IMR-90 (cell line): ENCODE data around the gene ATXN10. TPM values are rescaled to one million over a fixed set of nuclear protein-coding genes. Genes with fewer than 3 reads are reported as not detected.

Experiments used
- ATAC-seq: fragments of 200-7000 bp; cut with Tn5 transposase; 2 replicates; pipeline ENCODE4 v1.9.1; 2020; ENCODE audit warnings: low read depth, mild to moderate bottlenecking, moderate library complexity
- BruUV-seq: library from RNA; stranded (reverse); fragments of 400-500 nt; replicated peaks from 2 replicates; lab custom pipeline; 2021; lab: Mats Ljungman, UMichigan
- CTCF ChIA-PET: fragments of 300-600 bp; formaldehyde crosslinking; extraction: SDS; loops from one replicate; lab custom pipeline; 2021; ENCODE audit warnings: antibody characterized with exemption; lab: Yijun Ruan, JAX
- POLR2A ChIA-PET: fragments of 300-600 bp; sonication (Branson Sonifier 250); formaldehyde crosslinking; loops from one replicate; lab custom pipeline; 2022; ENCODE audit warnings: antibody characterized with exemption; ENCODE audit not compliant: unreplicated experiment; lab: Charles Lee
- DNase-seq: peaks from one replicate; pipeline ENCODE4 v3.0.0; 2013
- H2AFZ ChIP-seq: replicated peaks from 2 replicates; pipeline ENCODE3; 2013; ENCODE audit warnings: low read length, mild to moderate bottlenecking; ENCODE audit not compliant: poor library complexity
- H2AK5ac ChIP-seq: 2 replicates; pipeline ENCODE4 v1.6.1; 2013; ENCODE audit warnings: low read depth, low read length, inconsistent platforms
- H2AK9ac ChIP-seq: replicated peaks from 2 replicates; pipeline ENCODE3; 2013; ENCODE audit warnings: mild to moderate bottlenecking, low read depth, low read length, moderate library complexity; ENCODE audit not compliant: poor library complexity
- H2BK120ac ChIP-seq: 2 replicates; pipeline ENCODE4 v1.6.1; 2013; ENCODE audit warnings: low read depth, low read length, inconsistent platforms
- H2BK15ac ChIP-seq: 3 replicates; pipeline ENCODE4 v1.6.1; 2013; ENCODE audit warnings: low read depth, low read length, inconsistent platforms
- H2BK20ac ChIP-seq: 2 replicates; pipeline ENCODE4 v1.6.1; 2013; ENCODE audit warnings: low read depth, mild to moderate bottlenecking, inconsistent platforms, low read length, moderate library complexity
- H2BK5ac ChIP-seq: 2 replicates; pipeline ENCODE4 v1.6.1; 2013; ENCODE audit warnings: mild to moderate bottlenecking, low read depth, low read length, inconsistent platforms; ENCODE audit not compliant: poor library complexity, severe bottlenecking
- H3K14ac ChIP-seq: replicated peaks from 2 replicates; pipeline ENCODE4 v1.6.1; 2013; ENCODE audit warnings: low read depth, low read length, inconsistent platforms
- H3K18ac ChIP-seq: 2 replicates; pipeline ENCODE4 v1.6.1; 2013; ENCODE audit warnings: low read depth, low read length, control low read depth
- H3K23ac ChIP-seq: 2 replicates; pipeline ENCODE4 v1.6.1; 2013; ENCODE audit warnings: low read depth, low read length, inconsistent platforms
- H3K27ac ChIP-seq: 2 replicates; pipeline ENCODE4 v1.5.1; 2013; ENCODE audit warnings: mild to moderate bottlenecking, control low read depth, low read length; ENCODE audit not compliant: insufficient read depth
- H3K27me3 ChIP-seq: 2 replicates; pipeline ENCODE4 v1.6.1; 2013; ENCODE audit warnings: low read length; ENCODE audit not compliant: control insufficient read depth, insufficient read depth
- H3K36me3 ChIP-seq: 2 replicates; pipeline ENCODE4 v1.6.1; 2013; ENCODE audit warnings: low read length, mixed read lengths; ENCODE audit not compliant: control insufficient read depth, insufficient read depth
- H3K4ac ChIP-seq: 2 replicates; pipeline ENCODE4 v1.6.1; 2013; ENCODE audit warnings: low read depth, low read length, inconsistent platforms
- H3K4me1 ChIP-seq: 2 replicates; pipeline ENCODE4 v1.6.1; 2013; ENCODE audit warnings: low read length, mixed read lengths; ENCODE audit not compliant: control insufficient read depth, insufficient read depth
- H3K4me2 ChIP-seq: 2 replicates; pipeline ENCODE4 v1.6.1; 2013; ENCODE audit warnings: low read depth, mild to moderate bottlenecking, control low read depth, low read length, moderate library complexity
- H3K4me3 ChIP-seq: 2 replicates; pipeline ENCODE4 v1.5.1; 2013; ENCODE audit warnings: low read depth, mild to moderate bottlenecking, control low read depth, low read length, moderate library complexity; ENCODE audit not compliant: insufficient read depth
- H3K56ac ChIP-seq: 2 replicates; pipeline ENCODE4 v1.6.1; 2013; ENCODE audit warnings: low read length, inconsistent platforms; ENCODE audit not compliant: insufficient read depth; ENCODE audit errors: extremely low read depth
- H3K79me1 ChIP-seq, 2 experiments: 2 replicates each; pipeline ENCODE4 v1.6.1; 2013; ENCODE audit warnings: low read length in 2 of 2, inconsistent platforms in 1 of 2, low read depth in 1 of 2
- H3K9ac ChIP-seq: 2 replicates; pipeline ENCODE4 v1.6.1; 2013; ENCODE audit warnings: low read depth, low read length, control low read depth
- H3K9me1 ChIP-seq: 2 replicates; pipeline ENCODE4 v1.6.1; 2013; ENCODE audit warnings: low read length, inconsistent platforms; ENCODE audit not compliant: insufficient read depth
- H3K9me3 ChIP-seq: 2 replicates; pipeline ENCODE4 v1.6.1; 2013; ENCODE audit warnings: low read length; ENCODE audit not compliant: control insufficient read depth, insufficient read depth
- H4K20me1 ChIP-seq: 2 replicates; pipeline ENCODE4 v1.6.1; 2013; ENCODE audit warnings: low read length, inconsistent platforms; ENCODE audit not compliant: insufficient read depth
- H4K5ac ChIP-seq: 2 replicates; pipeline ENCODE4 v1.6.1; 2013; ENCODE audit warnings: mild to moderate bottlenecking, low read depth, low read length, control low read depth
- H4K8ac ChIP-seq, 2 experiments: 2 replicates each; pipeline ENCODE4 v1.6.1; 2013; ENCODE audit warnings: low read depth in 2 of 2, low read length in 2 of 2, control low read depth in 1 of 2, inconsistent platforms in 1 of 2
- H4K91ac ChIP-seq: 2 replicates; pipeline ENCODE4 v1.6.1; 2013; ENCODE audit warnings: low read depth, low read length, inconsistent platforms; ENCODE audit not compliant: insufficient read depth
- BHLHE40 ChIP-seq: fragments of 150-350 bp; IDR thresholded peaks from 2 replicates; pipeline ENCODE4 v1.6.1; 2016; ENCODE audit warnings: mild to moderate bottlenecking, low read depth, low read length
- CEBPB ChIP-seq: IDR thresholded peaks from 2 replicates; pipeline ENCODE4 v1.6.1; 2012; ENCODE audit warnings: low read depth, low read length, improper control_type of control experiment
- CHD1 ChIP-seq: IDR thresholded peaks from 2 replicates; pipeline ENCODE4 v1.6.1; 2012; ENCODE audit warnings: low read depth, low read length, improper control_type of control experiment
- CTCF ChIP-seq: conservative IDR thresholded peaks from 2 replicates; pipeline ENCODE4 v1.5.1; 2012; ENCODE audit warnings: mild to moderate bottlenecking, low read depth, low read length, improper control_type of control experiment
- ELK1 ChIP-seq: fragments of 150-350 bp; IDR thresholded peaks from 2 replicates; pipeline ENCODE4 v1.6.1; 2016; ENCODE audit warnings: low read depth, mild to moderate bottlenecking, low read length, moderate library complexity, borderline replicate concordance
- FOS ChIP-seq: fragments of 150-350 bp; IDR thresholded peaks from 2 replicates; pipeline ENCODE4 v1.6.1; 2016; ENCODE audit warnings: low read depth, low read length
- MAFK ChIP-seq: IDR thresholded peaks from 2 replicates; pipeline ENCODE4 v1.6.1; 2012; ENCODE audit warnings: low read depth, low read length, improper control_type of control experiment
- MAZ ChIP-seq: IDR thresholded peaks from 2 replicates; pipeline ENCODE4 v1.6.1; 2012; ENCODE audit warnings: low read depth, mild to moderate bottlenecking, low read length, improper control_type of control experiment, moderate library complexity, borderline replicate concordance
- MXI1 ChIP-seq: IDR thresholded peaks from 2 replicates; pipeline ENCODE4 v1.6.1; 2012; ENCODE audit warnings: low read depth, mild to moderate bottlenecking, low read length, moderate library complexity, borderline replicate concordance
- NFE2L2 ChIP-seq: fragments of 150-350 bp; IDR thresholded peaks from 2 replicates; pipeline ENCODE4 v1.6.1; 2016; ENCODE audit warnings: low read depth, mild to moderate bottlenecking, low read length
- POLR2A ChIP-seq: IDR thresholded peaks from 2 replicates; pipeline ENCODE4 v1.6.1; 2012; ENCODE audit warnings: mild to moderate bottlenecking, low read depth, low read length
- RAD21 ChIP-seq: IDR thresholded peaks from 2 replicates; pipeline ENCODE4 v1.6.1; 2012; ENCODE audit warnings: low read length, improper control_type of control experiment
- RCOR1 ChIP-seq: IDR thresholded peaks from 2 replicates; pipeline ENCODE4 v1.6.1; 2012; ENCODE audit warnings: mild to moderate bottlenecking, low read length, improper control_type of control experiment; ENCODE audit not compliant: insufficient replicate concordance
- RFX5 ChIP-seq: IDR thresholded peaks from 2 replicates; pipeline ENCODE4 v1.8.0; 2012; ENCODE audit warnings: low read depth, mild to moderate bottlenecking, low read length, moderate library complexity
- SMC3 ChIP-seq: fragments of 150-350 bp; IDR thresholded peaks from 2 replicates; pipeline ENCODE4 v1.6.1; 2016; ENCODE audit warnings: low read depth, mild to moderate bottlenecking, antibody characterized with exemption, low read length, moderate library complexity
- USF2 ChIP-seq: fragments of 150-350 bp; IDR thresholded peaks from 2 replicates; pipeline ENCODE4 v1.6.1; 2017; ENCODE audit warnings: mild to moderate bottlenecking, antibody characterized with exemption, low read length, low read depth
- WGBS, 2 experiments: methylation state at CpG; one replicate each; pipeline versions ENCODE4 v1.1.5 to v1.1.7; 2013; ENCODE audit warnings: missing lambda C conversion rate in 2 of 2; ENCODE audit not compliant: insufficient read length in 1 of 2; ENCODE audit errors: extremely low coverage in 2 of 2; 5-methylcytosine and 5-hydroxymethylcytosine counted together
- dilution Hi-C: fragments of 300-500 bp; cut with HindIII; formaldehyde crosslinking; loops from one replicate; pipeline ENCODE4 v1.14.3; 2018; ENCODE audit warnings: low sequenced_read_pairs; ENCODE audit not compliant: unreplicated experiment
- in situ Hi-C: fragments of 300-500 bp; cut with MboI; formaldehyde crosslinking; loops from 3 replicates; pipeline ENCODE4 v1.14.3; 2019; ENCODE audit warnings: low sequenced_read_pairs, inconsistent platforms, mixed read lengths
- intact Hi-C: fragments of 100-400 bp; cut with micrococcal nuclease; formaldehyde crosslinking; loops from 2 replicates; pipeline ENCODE4 v1.10.0; 2022
- polyA plus RNA-seq, 3 experiments: library from polyadenylated mRNA; depleted of rRNA; stranded (reverse); fragments of >200 nt; gene quantifications; 2 replicates each; pipeline ENCODE4 v1.2.3, GENCODE V29; 2012; ENCODE audit warnings: low replicate concordance in 1 of 3
- total RNA-seq: library from RNA; depleted of rRNA; stranded (reverse); fragments of >200 nt; gene quantifications from 2 replicates; pipeline ENCODE4 v1.2.3, GENCODE V29; 2012

Gene ATXN10
- total and polyA plus RNA-seq, 2 of the 4 experiments (the other 2 are of a cell fraction), result 116 to 231 TPM

- Histone ChIP-seq H4K91ac (no peak overlapping the region), H3K4ac (no peak overlapping the region), H2AFZ (no peak overlapping the region), H3K27ac (no peak overlapping the region), H3K56ac (no peak overlapping the region), H2BK20ac (no peak overlapping the region), H3K4me1 (peaks cover 6% of the 10 kb centered on the region; the same call in 1 of the 2 replicates), H3K4me2 (no peak overlapping the region), H3K9me1 (no peaks in the 10 kb centered on the region), H4K20me1 (no peaks in the 10 kb centered on the region), H3K9ac (no peak overlapping the region), H2BK15ac (no peak overlapping the region), H3K4me3 (no peak overlapping the region), H2AK9ac (no peak overlapping the region), H2BK120ac (no peak overlapping the region), H3K9me3 (no peaks in the 10 kb centered on the region), H3K14ac (no peak overlapping the region), H3K27me3 (no peaks in the 10 kb centered on the region; the same call in 1 of the 2 replicates), H3K79me1 (no peaks in the 10 kb centered on the region), H3K36me3 (no peaks in the 10 kb centered on the region), H2AK5ac (no peak overlapping the region), H4K5ac (no peak overlapping the region), H2BK5ac (no peak overlapping the region), H3K18ac (no peak overlapping the region), H3K23ac (no peak overlapping the region), H4K8ac (no peak overlapping the region)
- in situ Hi-C loops, result loop anchor here (10.0 kb wide), 1 partner anchor 187 kb away; no protein-coding TSS in a partner anchor
- WGBS, 2 experiments, result 71% methylated on average over 1 of the region's 4 CpGs; no CpG with 5 or more reads in 1 of the 2 experiments
- TF ChIP-seq BHLHE40, result no peak
- TF ChIP-seq SMC3, result no peak
- TF ChIP-seq ELK1, result no peak
- no peak for TF ChIP-seq RCOR1
- TF ChIP-seq MAFK, result no peak
- TF ChIP-seq MAZ, result no peak
- no peak for TF ChIP-seq RFX5
- no peak for TF ChIP-seq USF2
- TF ChIP-seq MXI1, result no peak
- TF ChIP-seq POLR2A, result no peak
- TF ChIP-seq CHD1, result no peak
- TF ChIP-seq RAD21, result no peak
- TF ChIP-seq CTCF, result no peak
- no peak for TF ChIP-seq FOS
- no peak for TF ChIP-seq CEBPB
- no peak for TF ChIP-seq NFE2L2
- intact Hi-C loops, result loop anchor here (5.0 kb wide), 1 partner anchor 190 kb away; no protein-coding TSS in a partner anchor
- dilution Hi-C loops, result no loop called here
- DNase-seq (no peak), ATAC-seq (no peak)
- ChIA-PET POLR2A (no interaction called here), CTCF (no interaction called here)
- BruUV-seq, result no TSS peak
Measured at GRCh38 chr22:45657701-45658100, 13.9 kb upstream of the ATXN10 start.
